OCI-M2 (cell line): ENCODE measurements around the gene DPP6.

ENCODE experiments used
- DNase-seq: peaks from one replicate; lab custom pipeline; 2025; ENCODE audit not compliant: unreplicated experiment; lab: John Stamatoyannopoulos, UW

DPP6 gene

GRCh38 chr7:154512121-154512833, 460.1 kb downstream of the DPP6 start:
- no peak for DNase-seq

- DNase-seq: no peak
These were observed 465.6 kb downstream of the DPP6 start for GRCh38 chr7:154517768-154518167.

- no peak for DNase-seq
These were observed 467.0 kb downstream of the DPP6 start for GRCh38 chr7:154519229-154519628.

GRCh38 chr7:154530136-154530535, 477.9 kb downstream of the DPP6 start:
- DNase-seq: no peak

DNA sequence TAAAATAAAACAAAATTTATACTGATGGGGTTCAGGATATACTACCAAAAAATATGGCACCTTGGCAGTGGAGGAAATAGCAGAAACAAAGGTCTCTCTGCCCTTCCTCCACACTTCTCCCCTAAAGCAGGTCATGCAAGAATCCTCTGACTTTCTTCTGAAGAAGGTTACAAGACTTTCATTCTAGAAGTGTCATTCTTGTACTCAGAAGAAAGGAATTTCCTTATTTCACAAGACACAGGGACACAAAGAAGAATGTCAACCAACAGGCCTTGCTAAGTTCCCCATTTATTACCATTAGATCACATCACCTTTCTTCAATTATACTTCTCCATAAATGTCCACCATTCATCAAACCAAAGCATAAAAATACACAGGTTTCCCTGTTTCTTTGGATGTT, 480.6 kb downstream of the DPP6 start:
- no peak for DNase-seq

- DNase-seq: no peak
These were observed 488.4 kb downstream of the DPP6 start for GRCh38 chr7:154540596-154540995.

GRCh38 chr7:154541606-154542005, 489.4 kb downstream of the DPP6 start:
- DNase-seq: no peak

DNA sequence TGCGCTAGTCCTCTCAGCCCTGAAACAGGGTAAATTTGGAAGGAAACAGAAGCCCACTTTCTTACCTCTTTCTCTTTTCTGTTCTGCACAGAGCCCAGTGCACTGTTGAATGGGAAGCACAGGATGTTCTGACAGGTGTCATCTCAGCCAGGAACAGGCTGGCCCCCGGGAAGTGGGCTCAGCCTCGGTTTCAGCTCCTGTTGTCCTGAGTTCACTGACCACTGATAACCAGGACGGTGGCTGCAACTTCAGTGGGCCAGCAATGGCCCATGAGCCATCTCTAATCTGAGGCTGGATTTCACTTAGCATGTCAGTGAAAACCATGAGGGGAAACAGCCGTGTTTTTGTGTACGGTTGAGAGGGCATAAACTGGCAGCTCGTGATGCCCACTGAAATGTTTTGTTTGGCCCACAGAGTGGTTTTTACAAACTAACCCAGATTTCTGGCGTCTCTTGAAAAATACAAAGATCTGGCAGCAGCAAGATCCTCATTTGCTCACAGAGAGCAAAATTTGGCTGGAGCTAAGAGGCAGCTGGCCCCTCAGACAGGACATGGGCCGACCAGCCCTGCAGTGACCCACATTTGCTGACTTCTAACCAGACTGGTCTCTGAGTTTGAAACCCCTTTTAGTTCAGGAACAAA, 494.9 kb downstream of the DPP6 start:
- no peak for DNase-seq

DNA sequence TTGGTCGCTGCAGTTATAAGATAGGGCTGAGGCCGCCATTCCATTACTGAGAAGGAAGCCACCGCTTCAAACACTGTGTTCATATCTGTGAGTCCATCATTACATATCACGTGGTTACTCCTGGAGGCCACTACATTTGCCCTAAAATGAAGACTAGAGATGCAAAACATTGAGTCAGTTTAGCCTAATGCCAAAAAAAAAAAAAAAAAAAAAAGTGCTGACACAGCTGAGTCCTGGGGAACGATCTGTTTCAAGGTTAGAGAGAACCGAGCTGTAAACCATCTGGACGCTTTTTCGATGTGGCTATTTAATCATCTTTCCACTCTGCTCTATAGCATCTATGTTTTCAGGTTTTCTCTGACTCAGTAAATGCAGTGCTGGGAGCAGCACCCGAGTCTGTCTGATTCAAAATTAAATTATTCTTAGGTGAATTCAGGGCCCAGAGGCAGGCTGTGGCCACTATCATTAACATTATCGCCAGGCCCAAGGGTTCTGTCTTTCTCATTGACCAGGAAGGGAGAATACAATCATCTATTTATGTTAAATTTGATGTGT, 501.6 kb downstream of the DPP6 start:
- DNase-seq: no peak

DNA sequence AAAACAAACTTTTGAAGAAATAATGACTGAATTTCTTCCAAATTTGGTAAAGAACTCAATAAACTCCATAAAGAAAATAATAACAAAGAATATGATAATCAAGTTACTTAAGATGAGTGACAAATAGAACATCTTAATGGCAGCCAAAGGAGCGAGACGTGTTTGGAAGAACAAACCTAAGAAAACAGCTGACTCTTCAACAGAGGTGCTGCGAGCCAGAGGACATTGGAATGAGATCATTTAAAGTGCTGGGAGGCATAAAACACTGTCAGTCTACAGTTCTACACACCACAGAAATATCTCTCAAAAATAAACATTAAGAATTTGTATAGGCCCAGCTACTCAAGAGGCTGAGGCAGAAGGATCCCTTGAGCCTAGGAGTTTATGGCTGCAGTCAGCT, 507.3 kb downstream of the DPP6 start:
- DNase-seq: no peak

GRCh38 chr7:154564676-154565075, 512.5 kb downstream of the DPP6 start:
- DNase-seq: no peak

- no peak for DNase-seq
These were observed 514.7 kb downstream of the DPP6 start for GRCh38 chr7:154566877-154567276.

GRCh38 chr7:154568346-154568745, 516.1 kb downstream of the DPP6 start:
- no peak for DNase-seq

GRCh38 chr7:154569916-154570315, 517.7 kb downstream of the DPP6 start:
- DNase-seq: no peak

DNA sequence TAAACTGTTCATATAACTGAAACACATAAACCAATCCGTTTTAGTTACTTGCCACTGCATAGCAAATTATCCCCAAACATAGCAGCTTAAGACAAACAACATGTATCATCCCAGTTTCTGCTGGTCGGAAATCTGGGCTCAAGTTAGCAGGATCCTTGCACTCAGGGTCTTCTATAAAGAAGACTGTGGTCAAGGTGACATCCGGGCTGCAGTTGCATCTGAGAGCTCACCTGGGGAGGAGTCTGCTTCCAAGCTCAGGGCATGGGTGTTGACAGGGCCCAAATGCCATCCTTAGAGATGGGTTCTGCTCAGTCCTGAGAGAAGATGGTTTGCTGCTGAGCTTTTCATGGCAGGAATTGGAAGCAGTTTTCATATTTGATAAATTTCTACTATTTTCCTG, 519.6 kb downstream of the DPP6 start:
- no peak for DNase-seq

DNA sequence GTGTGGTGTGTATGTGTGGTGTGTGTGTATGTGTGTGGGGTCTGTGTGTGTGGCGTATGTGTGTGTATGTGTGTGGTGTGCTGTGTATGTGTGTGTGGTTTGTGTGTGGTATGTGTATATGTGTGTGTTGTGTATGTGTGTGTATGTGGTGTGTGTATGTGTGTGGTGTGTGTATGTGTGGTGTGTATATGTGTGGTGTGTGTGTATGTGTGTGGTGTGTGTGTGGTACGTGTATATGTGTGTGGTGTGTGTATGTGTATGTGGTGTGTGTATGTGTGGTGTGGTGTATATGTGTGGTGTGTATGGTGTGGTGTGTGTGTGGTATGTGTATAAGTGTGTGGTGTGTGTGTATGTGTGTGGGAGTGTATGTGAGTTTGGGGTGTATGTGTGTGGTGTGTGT, 522.0 kb downstream of the DPP6 start:
- DNase-seq: no peak

DNA sequence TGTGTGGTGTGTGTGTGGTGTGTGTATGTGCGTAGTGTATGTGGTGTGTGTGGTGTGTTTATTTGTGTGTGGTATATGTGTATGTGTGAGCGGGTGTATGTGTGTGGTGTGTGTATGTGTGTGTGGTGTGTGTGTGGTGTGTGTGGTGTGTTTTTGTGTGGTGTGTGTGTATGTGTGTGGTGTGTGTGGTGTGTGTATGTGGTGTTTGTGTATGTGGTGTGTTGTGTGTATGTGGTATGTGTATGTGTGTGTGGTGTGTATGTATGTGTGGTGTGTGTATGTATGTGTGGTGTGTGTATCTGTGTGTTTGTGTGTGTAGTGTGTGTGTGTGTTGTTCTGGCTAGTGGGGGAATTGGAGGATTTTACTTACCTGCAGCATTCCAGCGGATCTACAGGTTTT, 523.3 kb downstream of the DPP6 start:
- no peak for DNase-seq

- no peak for DNase-seq
These were observed 524.4 kb downstream of the DPP6 start for GRCh38 chr7:154576604-154577003.

GRCh38 chr7:154577141-154577873, 525.1 kb downstream of the DPP6 start:
- DNase-seq: no peak

GRCh38 chr7:154578336-154578735, 526.1 kb downstream of the DPP6 start:
- DNase-seq: no peak

GRCh38 chr7:154579711-154580110, 527.5 kb downstream of the DPP6 start:
- no peak for DNase-seq
